Measurements from ENCODE around the gene FNDC3B.

GRCh38 chr3:172390792-172391191 is 351.4 kb downstream of the FNDC3B start:
- TF ChIP-seq POLR2A (IDR thresholded peaks at IDR 0.05) (no peak), CTCF (IDR thresholded peaks at IDR 0.05) (no peak)
